ENCODE data around the gene TNNI3.

TNNI3 gene

DNA sequence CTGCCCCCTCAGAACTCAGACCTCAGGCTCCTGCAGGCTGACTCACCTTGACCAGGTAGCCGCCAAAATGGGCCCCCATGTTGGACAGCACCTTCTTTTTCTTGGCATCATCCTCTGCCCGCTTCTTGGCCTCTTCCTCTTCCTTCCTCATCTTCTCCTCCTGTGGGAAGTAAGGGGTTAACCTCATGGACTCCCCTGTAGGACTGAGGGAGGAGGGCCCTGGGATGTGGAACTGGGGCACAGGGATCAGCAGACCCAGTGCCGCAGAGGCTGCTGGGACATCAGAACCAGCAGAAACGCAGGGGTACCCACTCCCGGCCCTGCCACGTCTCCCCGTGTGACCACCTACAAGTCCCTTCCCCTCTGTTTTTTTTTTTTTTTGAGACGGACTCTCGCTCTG lies 19.6 kb downstream of the TNNI3 start:
- TF ChIP-seq ZFX (IDR thresholded peaks at IDR 0.05) = no peak
- TF ChIP-seq, protein P1, sequence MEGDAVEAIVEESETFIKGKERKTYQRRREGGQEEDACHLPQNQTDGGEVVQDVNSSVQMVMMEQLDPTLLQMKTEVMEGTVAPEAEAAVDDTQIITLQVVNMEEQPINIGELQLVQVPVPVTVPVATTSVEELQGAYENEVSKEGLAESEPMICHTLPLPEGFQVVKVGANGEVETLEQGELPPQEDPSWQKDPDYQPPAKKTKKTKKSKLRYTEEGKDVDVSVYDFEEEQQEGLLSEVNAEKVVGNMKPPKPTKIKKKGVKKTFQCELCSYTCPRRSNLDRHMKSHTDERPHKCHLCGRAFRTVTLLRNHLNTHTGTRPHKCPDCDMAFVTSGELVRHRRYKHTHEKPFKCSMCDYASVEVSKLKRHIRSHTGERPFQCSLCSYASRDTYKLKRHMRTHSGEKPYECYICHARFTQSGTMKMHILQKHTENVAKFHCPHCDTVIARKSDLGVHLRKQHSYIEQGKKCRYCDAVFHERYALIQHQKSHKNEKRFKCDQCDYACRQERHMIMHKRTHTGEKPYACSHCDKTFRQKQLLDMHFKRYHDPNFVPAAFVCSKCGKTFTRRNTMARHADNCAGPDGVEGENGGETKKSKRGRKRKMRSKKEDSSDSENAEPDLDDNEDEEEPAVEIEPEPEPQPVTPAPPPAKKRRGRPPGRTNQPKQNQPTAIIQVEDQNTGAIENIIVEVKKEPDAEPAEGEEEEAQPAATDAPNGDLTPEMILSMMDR (conservative IDR thresholded peaks at IDR 0.05) = no peak
- H3K27ac ChIP-seq = no peak overlapping the region

DNA sequence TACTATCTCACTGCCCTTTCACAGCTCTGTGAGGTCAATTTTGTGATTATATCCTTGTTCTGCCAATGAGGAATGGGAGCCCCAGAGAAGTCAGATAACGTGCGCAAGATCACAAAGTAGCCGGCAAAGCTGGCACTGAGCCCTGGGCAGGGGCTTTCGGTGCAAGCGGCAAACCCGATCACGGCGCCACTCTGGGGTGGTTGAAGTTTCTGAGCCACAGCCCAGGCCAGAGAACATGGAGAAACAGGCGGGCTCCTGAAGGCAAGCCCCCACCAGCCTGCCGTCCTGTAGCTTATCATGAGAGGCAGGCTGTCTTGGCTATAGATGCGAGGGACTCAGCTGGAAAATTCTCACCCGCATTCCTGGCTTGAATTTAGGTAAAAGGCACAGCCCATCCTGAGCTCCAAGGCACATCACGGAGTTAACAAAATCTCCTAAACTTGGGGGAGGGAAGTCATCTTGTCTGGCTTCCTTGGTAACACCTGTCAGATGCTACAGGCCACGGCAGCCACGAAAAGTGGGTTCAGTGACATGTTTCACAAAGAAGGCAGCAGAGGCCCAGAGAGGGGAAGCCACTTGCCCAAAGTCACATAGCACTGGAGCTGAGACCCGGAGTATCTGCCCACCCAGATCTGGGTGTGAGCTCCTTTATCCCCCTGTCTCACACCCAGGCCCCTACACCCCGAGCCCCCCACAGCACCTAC lies 21.0 kb downstream of the TNNI3 start:
- H3K27ac ChIP-seq = no peak overlapping the region
- TF ChIP-seq, protein P1 (conservative IDR thresholded peaks at IDR 0.05) = no peak
- TF ChIP-seq ZFX (IDR thresholded peaks at IDR 0.05) = no peak

DNA sequence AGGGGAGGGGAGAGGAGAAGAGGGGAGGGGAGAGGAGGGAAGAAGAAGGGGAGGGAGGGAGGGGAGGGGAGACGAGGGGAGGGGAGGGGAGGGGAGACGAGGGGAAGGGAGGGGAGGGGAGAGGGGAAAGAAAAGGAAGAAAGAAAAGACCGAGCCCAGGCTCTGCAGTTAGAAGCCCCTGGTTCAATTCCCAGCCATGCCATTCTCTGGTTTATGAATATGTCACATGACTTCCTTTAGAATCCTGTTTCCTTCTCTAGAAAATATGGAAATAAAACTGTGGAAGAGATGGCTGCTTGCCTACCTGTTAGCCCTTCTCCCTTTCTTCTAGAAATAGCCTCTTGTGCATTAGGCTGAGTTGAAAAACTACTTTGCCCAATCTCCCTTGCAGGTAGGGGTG lies 22.8 kb downstream of the TNNI3 start:
- H3K27ac ChIP-seq = no peak overlapping the region
- no peak for TF ChIP-seq ZFX (IDR thresholded peaks at IDR 0.05)
- TF ChIP-seq, protein P1 (conservative IDR thresholded peaks at IDR 0.05) = no peak

- no peak for TF ChIP-seq ZFX (IDR thresholded peaks at IDR 0.05)
- TF ChIP-seq, protein P1 (conservative IDR thresholded peaks at IDR 0.05) = no peak
- no peak overlapping the region for H3K27ac ChIP-seq
These were observed 23.7 kb downstream of the TNNI3 start for GRCh38 chr19:55133639-55134444.

DNA sequence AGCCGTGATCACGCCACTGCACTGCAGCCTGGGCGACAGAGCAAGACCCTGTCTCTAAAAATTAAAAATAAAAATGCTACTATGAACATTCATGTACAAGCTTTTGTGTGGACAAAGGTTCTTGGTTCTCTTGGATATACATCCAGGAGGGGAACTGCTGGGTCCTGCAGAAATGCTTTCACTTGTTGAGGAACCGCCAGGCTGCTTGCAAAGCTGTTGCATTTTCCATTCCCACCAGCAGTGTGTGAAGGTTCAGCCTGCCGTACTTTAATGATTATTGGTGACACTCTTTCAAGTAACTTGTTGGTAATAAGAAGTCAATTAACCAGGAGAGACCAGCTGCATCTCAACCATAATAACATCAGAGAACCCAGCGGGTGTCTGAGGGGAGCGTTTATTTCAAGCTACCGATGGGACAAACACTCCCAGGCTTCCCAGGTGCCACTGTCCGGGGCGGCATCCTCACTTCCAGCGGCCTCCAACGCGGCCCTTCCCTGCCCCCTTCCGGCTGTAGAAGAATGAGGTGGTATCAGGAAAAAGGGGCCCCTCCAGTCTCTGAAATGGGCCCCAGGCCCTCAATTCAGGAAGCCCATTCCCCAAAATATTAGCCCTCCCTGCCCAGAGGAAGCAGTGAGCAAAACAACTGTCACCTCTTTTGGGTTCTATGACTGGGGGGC lies 24.9 kb downstream of the TNNI3 start:
- TF ChIP-seq, protein P1 (conservative IDR thresholded peaks at IDR 0.05) = no peak; the same call in 1 of the 2 replicates
- no peak for TF ChIP-seq ZFX (IDR thresholded peaks at IDR 0.05)
- no peak overlapping the region for H3K27ac ChIP-seq

GRCh38 chr19:55131421-55131820 lies 26.1 kb downstream of the TNNI3 start:
- no peak overlapping the region for H3K27ac ChIP-seq
- TF ChIP-seq, protein P1 (conservative IDR thresholded peaks at IDR 0.05) = no peak
- TF ChIP-seq ZFX (IDR thresholded peaks at IDR 0.05) = no peak

DNA sequence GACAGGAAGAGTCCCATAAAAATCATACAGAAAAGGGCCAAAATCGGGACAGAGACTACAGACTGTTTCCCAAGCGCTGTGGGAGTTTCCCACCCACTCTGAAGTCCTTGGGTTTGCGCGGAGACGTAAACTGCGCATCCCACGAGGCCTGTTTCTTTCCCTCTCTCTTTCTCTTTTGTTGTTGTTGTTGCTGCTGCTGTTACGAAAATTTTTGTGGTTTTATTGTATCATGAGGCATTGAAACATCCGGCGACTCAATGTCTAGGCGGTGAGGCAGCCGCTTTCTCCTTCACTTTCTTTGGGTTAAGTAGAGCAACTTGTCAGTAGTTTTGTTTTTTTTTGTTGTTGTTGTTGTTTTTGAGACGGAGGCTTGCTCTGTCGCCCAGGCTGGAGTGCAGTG lies 38.5 kb downstream of the TNNI3 start:
- no peak for TF ChIP-seq ZFX (IDR thresholded peaks at IDR 0.05)

More for the DNA sequence above, 38.5 kb downstream of the TNNI3 start:
- H3K27ac ChIP-seq = no peak overlapping the region

Measured in C4-2B (cell line).